ENCODE measurements around the gene ALDH9A1.
"Not testable (repeated sequence)": the region's sequence is repeated elsewhere in the genome, so short reads cannot be mapped to it uniquely, and the experiment has no call there.

Gene ALDH9A1

DNA sequence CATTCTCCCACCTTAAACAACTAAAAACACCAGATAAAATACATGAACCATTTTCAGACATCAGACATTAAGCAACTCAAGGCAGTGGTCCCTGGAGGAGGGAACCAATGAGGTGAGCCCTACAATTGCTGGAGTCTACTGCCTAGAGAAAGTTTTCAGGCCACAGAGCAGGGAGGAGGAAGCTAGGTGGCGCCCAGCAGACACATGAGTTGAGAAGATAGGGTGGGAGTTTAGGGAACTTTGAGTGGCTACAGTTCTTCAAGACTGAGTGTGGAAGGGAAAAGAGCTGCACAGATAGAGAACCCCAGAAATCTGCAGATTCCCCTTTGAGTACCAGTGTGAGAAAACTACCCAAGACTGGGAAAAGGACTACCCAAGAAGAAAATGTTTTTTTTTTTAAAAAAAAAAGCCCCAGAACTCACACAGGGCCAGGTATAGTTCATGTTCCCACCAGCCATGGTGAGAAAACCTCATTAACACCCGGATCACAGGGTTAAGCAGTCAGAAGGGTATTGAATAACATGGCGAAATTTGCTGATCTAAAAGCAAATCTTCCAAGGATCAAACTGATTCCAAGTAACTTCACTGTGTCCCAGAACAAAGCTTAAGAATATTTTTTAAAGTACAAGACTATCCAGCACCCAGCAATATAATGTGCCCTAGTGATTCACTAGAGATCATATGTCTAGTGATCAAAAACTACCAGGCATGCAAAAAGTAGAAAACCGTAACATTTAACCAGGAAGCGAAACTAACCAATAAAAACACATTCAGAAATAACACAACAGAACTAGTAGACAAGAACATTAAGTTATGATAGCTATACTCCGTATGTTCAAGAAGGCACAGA is 12.0 kb downstream of the ALDH9A1 start:
- DNase-seq: no peak

DNA sequence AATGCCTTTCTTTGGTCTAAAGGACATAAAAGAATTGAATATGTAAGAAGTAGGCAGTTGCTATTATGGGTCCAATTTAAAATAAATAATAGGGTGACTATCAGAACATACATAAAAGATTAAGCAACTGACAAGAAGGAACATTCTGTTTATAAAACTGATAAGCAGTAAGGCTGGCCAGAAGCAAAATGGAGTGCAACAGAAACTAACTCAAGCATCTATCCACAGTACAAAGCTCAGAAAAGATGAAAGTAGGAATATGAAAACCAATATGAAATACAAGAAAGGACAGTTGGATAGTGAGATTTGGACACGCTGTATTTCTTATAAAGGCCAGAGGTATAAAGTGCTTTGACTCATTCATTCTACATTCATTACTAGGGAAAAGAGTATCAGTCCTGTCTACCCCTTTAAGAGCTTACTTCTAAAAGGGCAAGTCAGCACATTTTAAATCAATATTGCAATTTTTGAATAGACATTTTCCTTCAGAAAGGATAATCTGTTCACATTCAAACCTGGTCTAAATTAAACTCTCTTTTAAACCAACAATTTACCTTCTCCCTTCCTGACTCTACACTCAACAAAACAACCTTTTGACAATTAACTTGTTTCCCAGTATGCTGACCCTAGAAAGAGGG is 14.4 kb downstream of the ALDH9A1 start:
- no peak for DNase-seq

DNA sequence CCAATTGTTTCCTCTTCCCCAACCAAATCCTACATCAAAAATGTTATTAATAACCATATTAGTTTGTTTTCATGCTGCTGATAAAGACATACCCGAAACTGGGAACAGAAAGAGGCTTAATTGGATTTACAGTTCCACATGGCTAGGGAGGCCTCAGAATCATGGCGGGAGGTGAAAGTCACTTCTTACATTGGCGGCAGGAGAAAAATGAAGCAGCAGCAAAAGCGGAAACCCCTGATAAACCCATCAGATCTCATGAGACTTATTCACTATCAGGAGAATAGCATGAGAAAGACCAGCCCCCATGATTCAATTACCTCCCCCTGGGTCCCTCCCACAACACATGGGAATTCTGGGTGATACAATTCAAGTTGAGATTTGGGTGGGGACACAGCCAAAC is 17.6 kb downstream of the ALDH9A1 start:
- DNase-seq: not testable (repeated sequence)

DNA sequence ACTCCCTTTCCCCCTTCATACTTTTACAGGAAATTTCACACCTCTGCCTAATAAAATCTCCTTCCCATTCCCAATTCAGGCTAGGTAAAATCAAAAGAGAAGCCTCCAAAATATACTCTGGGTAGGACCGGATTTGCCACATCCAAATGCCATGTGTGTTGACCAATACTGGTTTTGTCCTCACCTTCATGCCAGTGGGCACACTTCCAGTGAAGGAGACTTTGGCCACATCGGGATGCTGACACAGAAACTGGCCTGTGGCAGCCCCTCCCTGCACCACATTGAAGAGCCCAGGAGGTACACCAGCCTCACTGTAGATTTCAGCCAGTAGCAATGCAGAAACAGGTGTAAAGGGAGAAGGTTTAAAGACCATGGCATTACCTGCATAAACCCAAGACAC is 18.1 kb downstream of the ALDH9A1 start:
- DNase-seq: no peak

DNA sequence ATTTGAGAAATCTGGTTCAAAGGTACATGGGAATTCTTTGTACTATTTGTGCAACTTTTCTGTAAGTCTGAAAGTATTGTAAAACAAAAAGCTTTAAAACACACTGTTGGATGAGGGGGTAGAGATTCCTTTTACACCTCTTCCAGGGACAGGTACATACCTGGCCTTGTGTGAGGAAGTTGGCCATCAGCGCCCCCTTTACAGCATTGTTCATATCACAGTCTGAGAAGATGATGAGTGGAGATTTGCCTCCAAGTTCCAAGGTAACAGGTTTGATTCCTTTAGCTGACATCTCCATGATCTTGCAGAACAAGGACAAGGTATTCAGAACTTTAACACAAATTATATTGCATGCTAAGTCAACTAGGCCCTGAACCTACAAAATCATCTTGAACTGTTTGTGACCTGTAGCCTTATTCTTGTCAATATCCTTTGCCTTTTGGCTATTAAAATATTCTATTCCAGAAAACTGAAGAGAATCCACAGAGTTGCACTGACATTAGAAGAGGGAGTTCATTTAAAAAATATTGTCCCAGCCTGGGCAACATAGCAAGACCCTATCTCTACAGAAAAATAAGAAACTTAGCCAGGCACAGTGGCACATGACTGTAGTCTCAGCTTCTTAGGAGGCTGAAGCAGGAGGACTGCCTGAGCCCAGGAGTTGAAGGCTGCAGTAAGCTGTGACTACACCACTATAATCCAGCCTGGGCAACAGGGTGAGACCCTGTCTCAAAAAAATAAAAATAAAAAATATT is 18.9 kb downstream of the ALDH9A1 start:
- no peak for DNase-seq

DNA sequence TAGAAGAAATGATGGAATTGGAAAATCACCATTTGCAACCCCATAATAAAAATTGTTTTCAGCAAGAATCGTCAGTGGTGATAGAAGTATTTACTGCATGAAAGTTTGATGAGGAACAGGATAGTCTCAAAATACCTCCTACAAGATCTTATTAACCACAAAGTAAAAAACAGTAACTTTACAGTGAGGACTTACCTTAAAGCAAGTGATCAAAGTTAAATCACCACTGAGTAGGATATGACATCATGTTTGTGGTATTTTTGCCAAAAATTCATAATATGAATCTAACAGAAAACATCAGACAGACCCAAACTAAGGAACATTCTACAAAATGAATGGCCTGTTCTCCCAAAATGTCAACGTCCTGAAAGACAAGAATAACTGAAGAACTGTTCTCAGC is 19.9 kb downstream of the ALDH9A1 start:
- no peak for DNase-seq

DNA sequence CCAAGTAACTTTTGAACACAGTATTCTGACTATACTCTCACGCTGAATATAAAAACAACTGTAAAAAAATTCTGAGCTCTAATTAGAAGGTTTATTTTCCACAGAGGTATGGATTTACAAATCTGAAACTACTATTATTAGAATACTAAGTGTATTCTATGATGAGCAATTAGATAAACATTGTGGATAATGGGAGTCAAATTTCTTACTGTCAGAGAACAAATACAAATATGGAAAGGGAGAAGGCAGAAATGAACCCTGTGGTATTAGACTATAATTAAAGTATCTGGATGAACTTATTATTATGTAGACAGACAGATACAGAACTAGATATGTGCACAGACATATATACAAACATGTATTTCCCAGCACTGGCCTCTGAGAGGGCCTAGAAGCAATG is 22.6 kb downstream of the ALDH9A1 start:
- no peak for DNase-seq

DNA sequence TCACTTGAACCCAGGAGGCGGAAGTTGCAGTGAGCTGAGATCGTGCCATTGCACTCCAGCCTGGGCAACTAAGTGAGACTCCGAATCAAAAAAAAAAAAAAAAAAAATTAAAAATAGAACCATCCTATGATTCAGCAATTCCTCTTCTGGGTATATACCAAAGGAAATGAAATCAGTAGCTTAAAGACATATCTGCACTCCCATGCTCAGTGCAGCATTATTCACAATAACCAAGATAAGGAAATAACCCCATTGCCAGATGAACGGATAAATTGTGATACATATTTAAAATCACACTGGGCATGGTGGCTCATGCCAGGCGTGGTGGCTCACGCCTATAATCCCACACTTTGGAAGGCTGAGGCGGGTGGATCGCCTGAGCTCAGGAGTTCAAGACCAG is 23.8 kb downstream of the ALDH9A1 start:
- no peak for DNase-seq

DNA sequence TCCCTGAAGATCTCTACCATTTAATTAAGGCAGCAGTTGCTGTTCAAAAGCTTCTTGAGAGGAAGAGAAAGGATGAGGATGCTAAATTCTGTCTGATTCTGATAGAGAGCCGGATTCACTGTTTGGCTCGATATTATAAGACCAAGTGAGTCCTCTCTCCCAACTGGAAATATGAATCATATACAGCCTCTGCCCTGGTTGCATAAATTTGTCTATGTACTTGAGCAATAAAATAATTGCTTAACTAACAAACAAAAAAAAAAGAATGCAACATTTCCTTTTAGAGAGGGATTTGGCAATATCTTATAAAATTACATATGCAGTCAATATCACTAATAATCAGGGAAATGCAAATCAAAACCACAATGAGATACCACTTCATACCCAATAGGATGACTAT is 26.8 kb downstream of the ALDH9A1 start:
- DNase-seq: no peak

DNA sequence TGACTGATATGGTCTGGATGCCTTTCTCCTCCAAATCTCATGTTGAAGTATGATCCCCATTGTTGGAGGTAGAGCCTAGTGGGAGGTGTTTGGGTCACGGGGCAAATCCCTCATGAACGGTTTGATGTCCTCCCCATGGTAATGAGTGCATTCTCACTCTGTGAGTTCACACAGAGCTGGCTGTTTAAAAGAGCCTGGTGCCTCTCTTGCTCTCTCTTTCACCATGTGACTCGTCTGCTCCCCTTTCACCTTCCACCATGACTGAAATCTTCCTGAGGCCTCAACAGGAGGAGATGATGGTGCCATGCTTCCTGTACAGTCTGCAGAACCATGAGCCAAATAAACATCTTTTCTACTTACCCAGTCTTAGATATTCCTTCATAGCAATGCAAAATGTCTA is 30.2 kb downstream of the ALDH9A1 start:
- DNase-seq: no peak

DNA sequence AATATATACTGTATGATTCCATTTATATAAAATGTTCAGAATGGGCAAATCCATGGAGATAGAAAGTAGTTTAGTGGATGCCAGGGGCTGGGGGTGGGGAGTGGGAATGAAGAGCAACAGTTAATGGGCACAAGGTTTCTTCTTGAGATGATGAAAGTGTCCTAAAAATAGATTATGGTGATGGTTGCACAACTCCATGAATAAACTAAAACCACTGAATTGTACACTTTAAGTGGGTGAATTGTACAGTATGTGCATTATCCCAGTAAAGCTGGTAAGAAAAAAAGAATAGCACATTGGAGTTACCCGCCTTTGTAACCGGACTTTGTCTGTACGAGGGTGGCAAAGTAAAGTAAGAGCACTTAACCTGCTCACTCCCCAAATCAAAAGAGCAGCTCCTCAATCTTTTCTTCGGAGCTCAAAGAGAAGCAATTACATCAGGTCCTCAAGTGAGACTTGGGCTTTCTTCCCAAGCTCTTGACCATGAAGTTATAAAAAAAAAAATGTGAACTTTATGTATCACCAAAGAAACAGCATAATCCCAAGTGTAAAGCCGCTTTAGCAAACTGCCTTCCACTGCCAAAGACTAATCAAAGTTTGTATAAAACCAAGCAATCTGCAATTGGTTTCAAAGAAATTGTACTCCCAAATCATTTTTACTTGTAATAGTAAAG is 32.1 kb downstream of the ALDH9A1 start:
- DNase-seq: no peak

DNA sequence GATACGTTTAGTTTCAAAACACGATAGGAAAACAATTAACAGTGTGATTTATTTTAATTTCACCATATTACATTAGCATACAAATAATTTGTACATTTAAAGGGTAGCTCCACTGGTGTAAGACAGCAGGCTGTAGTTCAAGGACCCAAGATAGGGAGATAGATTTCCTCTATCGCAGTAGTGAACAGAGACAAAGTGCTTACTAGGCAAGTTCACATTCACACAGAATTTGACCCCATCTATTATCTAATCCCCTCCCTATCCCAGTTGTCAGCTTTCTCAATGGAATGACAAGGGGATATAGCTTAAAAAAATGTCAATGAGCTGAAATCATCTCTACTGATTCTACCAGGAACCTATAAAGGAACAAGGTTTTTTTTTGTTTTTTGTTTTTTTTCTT is 36.2 kb downstream of the ALDH9A1 start:
- no peak for DNase-seq

DNA sequence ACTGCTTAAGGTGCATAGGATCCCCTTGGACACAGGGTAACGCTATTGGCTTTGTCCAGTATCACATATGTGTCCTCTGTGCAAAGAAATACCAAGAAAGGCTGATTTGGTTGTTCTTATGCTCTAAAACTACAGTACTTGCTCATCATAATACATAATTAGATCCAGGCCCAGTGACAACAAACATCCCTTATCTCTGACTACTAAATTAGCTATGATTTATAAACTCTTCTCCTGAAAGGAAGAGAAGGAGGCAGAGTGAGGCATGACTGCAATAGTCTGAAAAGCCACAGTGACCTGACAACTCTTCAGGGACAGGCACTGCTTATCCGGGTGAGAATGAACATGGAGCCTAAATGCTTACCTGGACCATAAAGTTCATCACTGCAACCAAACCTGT is 36.7 kb downstream of the ALDH9A1 start:
- no peak for DNase-seq

DNA sequence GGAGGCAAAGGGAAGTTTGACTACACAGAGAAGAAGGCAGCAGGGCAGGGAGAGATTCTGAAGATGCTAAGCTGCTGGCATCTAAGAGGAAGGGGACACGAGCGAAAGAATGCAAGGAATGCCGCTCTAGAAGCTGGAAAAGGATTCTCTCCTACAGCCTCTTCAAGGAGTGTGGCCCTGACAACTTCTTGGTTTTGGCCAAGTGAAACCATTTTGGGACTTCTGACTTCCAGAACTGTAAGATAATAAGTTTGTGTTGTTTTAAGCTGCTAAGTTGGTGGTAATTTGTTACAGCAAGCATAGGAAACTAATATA is 38.8 kb downstream of the ALDH9A1 start:
- no peak for DNase-seq

DNA sequence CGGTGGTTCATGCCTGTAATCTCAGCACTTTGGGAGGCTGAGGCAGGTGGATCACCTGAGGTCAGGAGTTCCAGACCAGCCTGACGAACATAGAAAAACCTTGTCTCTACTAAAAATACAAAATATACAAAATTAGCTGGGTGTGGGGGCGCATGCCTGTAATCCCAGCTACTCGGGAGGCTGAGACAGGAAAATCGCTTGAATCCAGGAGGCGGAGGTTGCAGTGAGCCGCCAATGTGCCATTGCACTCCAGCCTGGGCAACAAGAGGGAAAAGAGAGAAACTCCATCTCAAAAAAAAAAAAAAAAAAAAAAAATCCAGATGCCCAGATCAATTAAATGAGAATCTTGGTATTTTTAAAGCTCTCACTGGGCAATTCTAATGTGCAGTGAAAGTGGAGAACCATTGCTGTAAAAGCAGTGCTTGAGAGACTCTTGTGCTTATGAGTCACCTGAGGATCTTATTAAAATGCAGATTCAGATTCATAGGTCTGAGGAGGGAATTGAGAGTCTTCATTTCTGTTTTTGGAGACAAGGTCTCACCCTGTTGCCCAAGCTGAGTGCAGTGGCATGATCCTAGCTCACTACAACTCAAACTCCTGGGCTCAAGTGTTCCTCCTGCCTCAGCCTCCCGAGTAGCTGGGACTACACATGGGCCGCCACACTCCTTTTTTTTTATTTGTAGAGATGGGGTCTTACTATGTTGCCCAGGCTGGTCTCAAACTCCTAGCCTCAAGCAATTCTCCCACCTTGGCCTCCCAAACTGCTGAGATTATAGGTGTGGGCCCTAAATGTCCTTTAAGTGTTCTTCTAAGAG is 39.4 kb downstream of the ALDH9A1 start:
- DNase-seq: not testable (repeated sequence)

DNA sequence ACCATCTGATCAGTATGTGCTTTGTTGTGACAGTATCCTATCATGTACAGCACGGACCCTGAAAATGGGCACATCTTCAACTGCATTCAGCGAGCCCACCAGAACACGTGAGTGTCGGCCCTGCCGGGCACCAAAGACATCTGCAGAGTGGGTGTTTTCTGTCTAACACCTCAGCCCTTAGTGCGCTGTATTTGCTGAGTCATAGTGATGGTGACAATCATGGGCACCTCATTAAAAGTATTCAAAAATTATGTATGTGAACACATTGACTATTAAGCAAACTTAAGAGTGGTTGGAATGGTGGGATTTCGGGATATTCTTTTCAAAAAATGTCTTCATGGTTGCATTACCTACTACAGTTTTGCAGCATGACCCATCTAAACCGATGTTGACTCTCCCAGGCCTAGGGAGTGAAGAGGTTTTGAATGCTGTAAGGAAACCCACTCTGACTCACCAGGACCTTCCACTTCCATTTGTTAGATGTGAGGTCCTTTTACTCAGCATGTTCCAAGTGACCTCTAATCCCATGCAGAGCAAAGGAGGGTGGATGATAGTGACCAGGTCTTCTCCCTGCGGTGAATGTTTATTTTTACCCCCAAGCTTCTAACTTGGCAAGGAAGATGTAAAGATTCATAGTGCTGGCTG is 47.3 kb downstream of the ALDH9A1 start:
- no peak for DNase-seq

DNA sequence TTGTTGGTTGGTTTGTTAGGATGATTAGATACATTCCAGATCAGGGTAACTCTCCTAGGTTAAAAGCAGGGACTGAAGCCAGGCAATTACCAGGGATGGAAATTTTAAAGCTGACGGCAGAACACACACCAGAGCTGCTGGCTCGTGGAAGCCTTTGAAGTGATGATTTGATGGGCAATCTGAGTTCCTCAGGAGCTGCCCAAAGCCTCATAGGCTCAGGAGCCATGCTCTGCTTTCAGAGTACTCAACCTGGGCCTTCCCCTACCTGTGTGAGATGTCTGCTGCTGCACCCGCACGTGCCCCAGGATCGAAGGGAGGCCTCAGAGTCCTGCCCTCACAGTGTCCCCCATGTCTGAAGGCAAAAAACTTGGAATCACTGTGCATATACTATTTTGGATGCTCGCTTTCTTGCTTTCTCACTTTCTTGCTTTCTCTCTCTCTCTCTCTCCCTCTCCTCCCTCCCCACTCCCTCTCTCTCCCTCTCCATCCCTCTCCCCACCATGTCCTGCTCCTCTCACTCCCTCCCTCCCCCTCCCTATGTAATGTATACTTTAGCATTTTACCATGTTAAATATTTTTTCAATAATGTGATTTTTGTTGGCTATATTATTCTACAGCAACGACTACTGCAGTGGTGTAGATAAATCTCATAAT is 49.3 kb downstream of the ALDH9A1 start:
- no peak for DNase-seq

DNA sequence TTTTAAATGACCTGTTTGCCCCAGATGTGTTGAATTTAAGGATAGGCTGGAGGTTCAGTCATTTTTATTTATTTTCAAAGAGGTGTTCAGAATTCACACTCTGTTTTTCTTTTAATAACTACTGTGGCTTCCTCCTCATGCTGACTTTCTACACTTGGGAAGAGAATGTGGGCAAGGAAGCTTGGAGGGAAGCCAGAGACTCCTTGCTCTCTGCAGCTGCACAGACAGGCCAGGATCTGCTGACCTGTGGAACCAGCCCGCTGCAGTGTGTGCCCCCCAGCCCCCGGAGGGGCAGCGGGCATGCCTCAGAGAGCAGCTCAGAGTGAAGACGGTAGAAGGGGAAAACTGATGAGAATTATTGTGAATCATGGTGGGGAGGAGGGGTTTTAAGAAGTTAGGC is 50.4 kb downstream of the ALDH9A1 start:
- no peak for DNase-seq

DNA sequence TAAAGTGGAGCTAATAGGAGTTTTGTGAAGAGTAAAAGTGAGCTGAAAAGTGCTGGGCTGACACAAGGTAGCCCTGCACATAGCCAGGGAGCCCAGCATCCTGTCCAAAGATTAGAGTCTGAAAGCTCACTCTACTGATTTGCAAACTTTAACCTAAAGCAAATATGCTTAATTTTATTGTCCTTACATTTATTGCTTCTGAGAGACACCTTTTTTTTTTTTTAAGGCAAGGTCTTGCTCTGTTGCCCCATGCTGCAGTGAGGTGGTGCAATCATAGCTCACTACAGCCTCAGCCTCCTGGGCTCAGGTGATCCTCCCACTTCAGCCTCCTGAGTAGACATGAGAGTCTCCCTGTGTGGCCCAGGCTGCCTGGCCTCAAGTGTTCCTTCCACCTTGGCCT is 50.8 kb downstream of the ALDH9A1 start:
- no peak for DNase-seq

DNA sequence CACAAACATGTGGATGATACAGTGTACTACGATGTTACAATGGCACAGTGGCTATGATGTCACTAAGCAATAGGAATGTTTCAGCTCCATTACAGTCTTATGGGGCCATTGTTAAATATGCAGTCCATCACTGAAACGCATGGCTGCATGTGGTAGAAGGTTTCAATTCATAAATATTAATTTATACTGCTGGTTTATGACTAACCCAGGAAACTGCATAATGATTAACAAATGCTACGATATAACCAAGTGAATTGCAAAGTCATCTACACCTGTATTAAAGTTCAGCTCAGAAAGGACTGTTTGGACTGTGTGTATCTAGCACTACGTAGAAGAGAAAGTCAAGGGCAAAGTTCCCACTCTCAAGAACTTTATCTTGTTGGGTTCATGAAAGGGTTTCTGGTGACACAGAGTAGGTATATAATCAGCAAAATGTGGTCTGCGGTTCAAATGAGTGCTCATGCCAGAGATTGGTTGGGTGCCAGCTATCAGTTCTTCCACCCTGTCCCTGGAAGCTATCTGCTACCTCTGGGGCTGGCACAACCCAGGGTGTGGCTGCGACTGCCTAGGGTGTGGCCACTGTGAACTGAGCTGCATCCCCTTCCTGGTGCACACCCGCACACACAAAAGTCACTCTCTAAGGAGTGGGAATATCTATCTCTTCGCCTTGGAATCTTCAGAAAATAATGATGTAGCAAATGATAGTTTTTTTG is 52.6 kb downstream of the ALDH9A1 start:
- DNase-seq: peak; percentile 23

Data from CD4-positive, alpha-beta T cell treated with Interleukin-12 subunit alpha and Interleukin-12 subunit beta, for 1 hour (primary cell).